Cardiac fibroblast (primary cell): Measurements from ENCODE around the gene PRND.
A peak's percentile ranks its signal among the peaks of the same experiment; 100 is the strongest.

Experiments used
- DNase-seq, 2 donors: peaks; one replicate each; pipeline versions ENCODE4 v3.0.0 to v3.0.0-alpha.2; 2010; ENCODE audit warnings: low read depth in 2 of 2
- H3K4me3 ChIP-seq, 2 donors: replicated peaks in 1 of 2; 1 replicate in 1 of 2; 2 replicates in 1 of 2; pipeline ENCODE4 v1.5.1; 2011; ENCODE audit warnings: low read depth in 2 of 2, low read length in 2 of 2, mild to moderate bottlenecking in 2 of 2, moderate library complexity in 1 of 2
- TF ChIP-seq, protein P1 (sequence below): IDR thresholded peaks from one replicate; pipeline ENCODE4 v1.5.1; 2011; ENCODE audit warnings: low read depth, mild to moderate bottlenecking, low read length, inconsistent platforms

PRND gene

DNA sequence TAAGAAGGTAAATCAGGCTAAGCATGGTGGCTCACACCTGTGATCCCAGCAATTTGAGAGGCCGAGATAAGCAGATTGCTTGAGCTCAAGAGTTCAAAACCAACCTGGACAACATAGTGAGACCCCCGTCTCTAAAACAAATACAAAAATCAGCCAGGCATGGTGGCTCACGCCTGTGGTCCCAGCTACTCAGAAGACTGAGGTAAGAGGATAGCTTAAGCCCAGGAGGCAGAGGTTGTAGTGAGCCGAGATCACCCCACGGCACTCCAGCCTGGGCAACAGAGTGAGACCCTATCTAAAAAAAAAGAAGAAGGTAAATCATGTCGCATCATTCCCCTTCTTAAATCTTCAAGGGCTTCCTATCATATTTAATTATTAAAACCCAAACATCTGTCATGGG lies 39.0 kb upstream of the PRND start:
- H3K4me3 ChIP-seq = no peak overlapping the region
- DNase-seq = no peak
- TF ChIP-seq, protein P1, sequence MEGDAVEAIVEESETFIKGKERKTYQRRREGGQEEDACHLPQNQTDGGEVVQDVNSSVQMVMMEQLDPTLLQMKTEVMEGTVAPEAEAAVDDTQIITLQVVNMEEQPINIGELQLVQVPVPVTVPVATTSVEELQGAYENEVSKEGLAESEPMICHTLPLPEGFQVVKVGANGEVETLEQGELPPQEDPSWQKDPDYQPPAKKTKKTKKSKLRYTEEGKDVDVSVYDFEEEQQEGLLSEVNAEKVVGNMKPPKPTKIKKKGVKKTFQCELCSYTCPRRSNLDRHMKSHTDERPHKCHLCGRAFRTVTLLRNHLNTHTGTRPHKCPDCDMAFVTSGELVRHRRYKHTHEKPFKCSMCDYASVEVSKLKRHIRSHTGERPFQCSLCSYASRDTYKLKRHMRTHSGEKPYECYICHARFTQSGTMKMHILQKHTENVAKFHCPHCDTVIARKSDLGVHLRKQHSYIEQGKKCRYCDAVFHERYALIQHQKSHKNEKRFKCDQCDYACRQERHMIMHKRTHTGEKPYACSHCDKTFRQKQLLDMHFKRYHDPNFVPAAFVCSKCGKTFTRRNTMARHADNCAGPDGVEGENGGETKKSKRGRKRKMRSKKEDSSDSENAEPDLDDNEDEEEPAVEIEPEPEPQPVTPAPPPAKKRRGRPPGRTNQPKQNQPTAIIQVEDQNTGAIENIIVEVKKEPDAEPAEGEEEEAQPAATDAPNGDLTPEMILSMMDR = no peak

DNA sequence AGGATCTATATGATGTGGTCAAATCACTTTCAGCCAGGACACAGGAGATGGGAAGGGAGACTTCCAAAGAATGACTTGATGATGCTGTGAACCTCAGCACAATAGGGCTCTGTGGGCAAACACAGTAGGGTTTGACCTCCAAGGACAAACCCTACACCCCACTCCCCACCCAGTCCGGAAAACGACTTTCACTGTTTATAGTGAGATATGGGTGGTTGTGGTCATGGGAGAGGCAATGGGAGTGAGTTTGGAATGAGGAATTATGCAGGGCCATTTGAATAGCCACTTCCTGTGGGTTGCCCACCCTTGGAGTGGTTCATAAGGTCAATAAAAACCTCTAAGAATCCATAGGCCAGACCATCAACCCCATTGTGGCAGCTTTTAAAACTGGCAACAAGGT lies 38.4 kb upstream of the PRND start:
- H3K4me3 ChIP-seq = no peak overlapping the region
- no peak for DNase-seq
- TF ChIP-seq, protein P1 = no peak

DNA sequence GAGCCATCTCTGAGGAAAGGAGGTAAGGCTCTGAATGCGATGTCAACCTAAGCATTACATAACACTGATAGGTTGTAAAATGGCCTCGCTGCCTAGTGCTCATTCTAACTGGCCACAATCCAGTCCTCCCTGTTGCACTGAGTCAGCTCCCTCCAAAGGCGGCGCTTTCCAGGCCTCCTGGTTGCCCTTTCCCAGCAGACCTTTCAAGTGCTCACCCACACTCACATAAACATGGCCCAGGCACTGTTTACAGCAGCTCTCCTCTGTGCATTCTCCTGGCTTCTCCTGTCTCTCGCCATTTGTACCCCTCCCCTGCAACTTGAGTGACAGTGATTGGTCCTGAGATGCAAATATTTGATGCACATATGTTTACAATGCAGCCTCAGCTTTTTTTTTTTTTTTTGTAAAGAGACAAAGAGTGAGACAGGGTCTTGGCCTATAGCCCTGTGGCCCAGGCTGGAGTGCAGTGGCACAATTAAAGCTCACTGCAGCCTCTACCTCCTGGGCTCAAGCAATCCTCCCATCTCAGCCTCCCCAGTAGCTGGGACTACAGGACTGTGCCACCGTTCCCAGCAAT lies 36.8 kb upstream of the PRND start:
- H3K4me3 ChIP-seq = no peak overlapping the region
- DNase-seq = peak; percentile 65 to 70
- TF ChIP-seq, protein P1 = no peak

- peak overlapping the region; percentile 59 to 70 for H3K4me3 ChIP-seq
- TF ChIP-seq, protein P1 = no peak
- no peak for DNase-seq
Measured at GRCh38 chr20:4685923-4686221, 35.8 kb upstream of the PRND start.

DNA sequence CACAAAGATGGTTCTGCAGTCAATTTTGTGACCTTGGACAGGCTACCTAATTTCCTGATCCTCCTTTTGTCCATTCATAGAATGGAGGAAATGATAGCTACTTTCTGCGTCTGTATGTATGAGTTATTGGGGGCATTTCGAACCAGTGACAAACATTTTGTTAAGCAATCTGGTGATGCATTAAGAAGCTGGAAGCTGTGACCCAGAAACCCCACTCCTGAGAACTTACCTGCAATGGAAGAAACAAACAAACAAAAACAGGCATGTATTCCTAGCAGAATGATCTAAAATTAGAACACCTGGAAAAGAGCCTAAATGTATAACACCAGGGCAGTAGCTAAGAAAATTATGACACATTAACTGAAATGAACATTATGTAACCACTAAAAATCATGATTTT lies 33.4 kb upstream of the PRND start:
- TF ChIP-seq, protein P1 = no peak
- no peak for DNase-seq
- no peak overlapping the region for H3K4me3 ChIP-seq

GRCh38 chr20:4689220-4689619 lies 32.5 kb upstream of the PRND start:
- no peak for DNase-seq
- TF ChIP-seq, protein P1 = no peak
- no peak overlapping the region for H3K4me3 ChIP-seq

- TF ChIP-seq, protein P1 = no peak
- no peak overlapping the region for H3K4me3 ChIP-seq
- DNase-seq = no peak
Measured at GRCh38 chr20:4691753-4692152, 30.0 kb upstream of the PRND start.
